Chondrocyte (in vitro differentiated cells): Measurements from ENCODE around the gene CFAP141. TPM values are rescaled to one million over a fixed set of nuclear protein-coding genes. Genes with fewer than 3 reads are reported as not detected.

Source experiments
- DNase-seq: peaks from one replicate; pipeline ENCODE4 v3.0.0; 2021; ENCODE audit warnings: mixed read lengths, low spot score
- H3K27ac Mint-ChIP-seq: one replicate; pipeline ENCODE4 v1.8.0; 2021; ENCODE audit warnings: mild to moderate bottlenecking, moderate library complexity, mixed read lengths; ENCODE audit not compliant: unreplicated experiment
- H3K27me3 Mint-ChIP-seq: 2 replicates; pipeline ENCODE4 v1.8.0; 2021; ENCODE audit warnings: low read depth, mixed read lengths
- H3K36me3 Mint-ChIP-seq: 2 replicates; pipeline ENCODE4 v1.8.0; 2021; ENCODE audit warnings: low read depth, mixed read lengths
- H3K4me1 Mint-ChIP-seq: 2 replicates; pipeline ENCODE4 v1.8.0; 2021; ENCODE audit warnings: low read depth, mild to moderate bottlenecking, mixed read lengths
- H3K4me3 Mint-ChIP-seq: one replicate; pipeline ENCODE4 v1.8.0; 2021; ENCODE audit warnings: mild to moderate bottlenecking, moderate library complexity, mixed read lengths; ENCODE audit not compliant: unreplicated experiment
- H3K9me3 Mint-ChIP-seq: 2 replicates; pipeline ENCODE4 v1.8.0; 2021; ENCODE audit warnings: low read depth, mixed read lengths
- long read RNA-seq: library from polyadenylated mRNA; stranded (forward); transcript quantifications from one replicate; pipeline ENCODE4 v2.0.0, GENCODE V29; 2021
- total RNA-seq: library from RNA; stranded (reverse); gene quantifications from 3 replicates; pipeline ENCODE4 v1.2.1, GENCODE V29; 2021
- TF ChIP-seq, protein P1 (sequence below): fragments of 200-600 bp; sonication (generic); IDR thresholded peaks from 2 replicates; pipeline ENCODE4 v1.5.0; 2021; ENCODE audit warnings: antibody characterized with exemption, mild to moderate bottlenecking, moderate library complexity

CFAP141 gene
- not detected in 3 replicates for total RNA-seq
- long read RNA-seq, result 0 reads

DNA sequence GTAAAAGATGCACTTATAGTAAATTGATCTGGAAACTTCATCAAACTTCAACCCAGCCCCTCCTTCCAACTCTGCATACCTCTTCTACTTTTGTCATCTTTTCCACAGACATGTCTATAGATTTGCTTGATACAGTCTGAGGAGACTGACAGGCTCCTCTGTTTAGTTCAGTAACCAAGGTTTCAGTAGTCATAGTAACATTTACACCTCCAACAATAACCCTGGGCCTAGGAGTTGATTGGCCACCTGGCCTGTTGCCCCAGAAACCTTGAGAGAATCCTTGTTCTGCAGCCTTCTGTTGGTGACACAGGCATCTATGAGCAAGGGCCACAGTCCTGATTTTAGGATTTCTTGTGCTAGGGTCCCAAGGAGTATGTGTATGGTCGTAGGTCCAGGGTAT, at the start of gene CFAP141:
CFAP141 (minus strand) TSS at position 138 of the 400 bp plus-strand sequence; CDS start at position 112, 26 bp downstream.
- Mint-ChIP-seq H3K27ac (peak within 1 kb of the TSS; percentile 5), H3K4me1 (no peaks in the 10 kb centered on the region), H3K27me3 (no peaks in the 10 kb centered on the region), H3K9me3 (no peaks in the 10 kb centered on the region), H3K36me3 (peaks cover 25% of the 10 kb centered on the region), H3K4me3 (no peak within 1 kb of the TSS)
- DNase-seq, result no peak
- TF ChIP-seq, protein P1, sequence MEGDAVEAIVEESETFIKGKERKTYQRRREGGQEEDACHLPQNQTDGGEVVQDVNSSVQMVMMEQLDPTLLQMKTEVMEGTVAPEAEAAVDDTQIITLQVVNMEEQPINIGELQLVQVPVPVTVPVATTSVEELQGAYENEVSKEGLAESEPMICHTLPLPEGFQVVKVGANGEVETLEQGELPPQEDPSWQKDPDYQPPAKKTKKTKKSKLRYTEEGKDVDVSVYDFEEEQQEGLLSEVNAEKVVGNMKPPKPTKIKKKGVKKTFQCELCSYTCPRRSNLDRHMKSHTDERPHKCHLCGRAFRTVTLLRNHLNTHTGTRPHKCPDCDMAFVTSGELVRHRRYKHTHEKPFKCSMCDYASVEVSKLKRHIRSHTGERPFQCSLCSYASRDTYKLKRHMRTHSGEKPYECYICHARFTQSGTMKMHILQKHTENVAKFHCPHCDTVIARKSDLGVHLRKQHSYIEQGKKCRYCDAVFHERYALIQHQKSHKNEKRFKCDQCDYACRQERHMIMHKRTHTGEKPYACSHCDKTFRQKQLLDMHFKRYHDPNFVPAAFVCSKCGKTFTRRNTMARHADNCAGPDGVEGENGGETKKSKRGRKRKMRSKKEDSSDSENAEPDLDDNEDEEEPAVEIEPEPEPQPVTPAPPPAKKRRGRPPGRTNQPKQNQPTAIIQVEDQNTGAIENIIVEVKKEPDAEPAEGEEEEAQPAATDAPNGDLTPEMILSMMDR, result no peak

DNA sequence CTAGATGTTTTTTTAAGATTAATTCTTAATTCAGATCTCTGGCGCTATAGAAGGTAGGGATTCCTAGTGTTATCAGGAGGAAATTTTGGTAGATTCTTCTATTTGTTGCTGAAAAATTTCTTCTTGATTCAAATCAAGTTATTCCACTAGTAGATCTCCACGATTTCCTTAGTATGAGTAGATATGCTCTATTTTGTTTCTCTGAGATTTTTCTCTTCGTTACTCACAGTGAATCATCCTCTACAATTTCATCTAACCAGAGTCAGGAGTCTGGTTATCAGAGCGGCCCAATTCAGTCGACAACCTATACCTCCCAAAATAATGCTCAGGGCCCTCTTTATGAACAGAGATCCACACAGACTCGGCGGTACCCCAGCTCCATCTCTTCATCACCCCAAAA, 47.5 kb upstream of the CFAP141 start:
- no peak for DNase-seq
- TF ChIP-seq, protein P1, result no peak
- Mint-ChIP-seq H3K27me3 (no peaks in the 10 kb centered on the region), H3K4me1 (no peaks in the 10 kb centered on the region), H3K9me3 (no peaks in the 10 kb centered on the region), H3K4me3 (no peak overlapping the region), H3K36me3 (peaks cover 54% of the 10 kb centered on the region), H3K27ac (no peak overlapping the region)

DNA sequence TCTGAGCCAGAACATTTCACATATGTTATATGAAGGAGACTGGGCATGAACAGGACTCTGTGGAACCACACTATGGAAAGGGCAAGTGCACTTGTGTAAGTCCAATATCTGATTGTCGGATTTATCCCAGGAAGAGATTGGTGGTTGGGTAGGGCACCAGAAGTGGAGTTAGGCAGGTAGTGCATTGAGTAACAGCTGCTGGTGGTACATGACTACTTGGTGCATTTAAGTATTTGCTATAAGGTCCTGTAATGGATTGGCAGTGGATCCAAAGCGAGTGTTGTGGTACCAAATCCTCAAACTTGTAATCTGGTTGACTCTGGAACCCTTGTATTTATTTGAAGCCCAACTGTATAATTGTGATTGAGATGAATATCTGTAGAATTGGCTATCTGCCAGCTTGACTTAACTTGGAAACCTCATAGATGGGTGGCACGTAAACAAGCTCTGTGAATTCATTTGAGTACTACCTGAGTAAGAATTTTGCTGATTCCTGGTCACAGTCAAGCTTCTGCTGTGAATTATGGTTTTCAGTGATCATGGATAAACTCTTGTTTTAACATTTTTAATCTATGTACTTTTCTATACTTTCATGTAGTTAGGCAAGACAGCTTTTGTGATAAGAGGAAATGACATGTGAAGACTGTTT, 35.7 kb upstream of the CFAP141 start:
- TF ChIP-seq, protein P1, result no peak
- no peak overlapping the region for H3K27ac Mint-ChIP-seq
- H3K27me3 Mint-ChIP-seq, result no peaks in the 10 kb centered on the region
- H3K4me1 Mint-ChIP-seq, result peaks cover 5% of the 10 kb centered on the region
- no peak overlapping the region for H3K4me3 Mint-ChIP-seq
- peaks cover 50% of the 10 kb centered on the region for H3K36me3 Mint-ChIP-seq
- no peak for DNase-seq
- H3K9me3 Mint-ChIP-seq, result no peaks in the 10 kb centered on the region

DNA sequence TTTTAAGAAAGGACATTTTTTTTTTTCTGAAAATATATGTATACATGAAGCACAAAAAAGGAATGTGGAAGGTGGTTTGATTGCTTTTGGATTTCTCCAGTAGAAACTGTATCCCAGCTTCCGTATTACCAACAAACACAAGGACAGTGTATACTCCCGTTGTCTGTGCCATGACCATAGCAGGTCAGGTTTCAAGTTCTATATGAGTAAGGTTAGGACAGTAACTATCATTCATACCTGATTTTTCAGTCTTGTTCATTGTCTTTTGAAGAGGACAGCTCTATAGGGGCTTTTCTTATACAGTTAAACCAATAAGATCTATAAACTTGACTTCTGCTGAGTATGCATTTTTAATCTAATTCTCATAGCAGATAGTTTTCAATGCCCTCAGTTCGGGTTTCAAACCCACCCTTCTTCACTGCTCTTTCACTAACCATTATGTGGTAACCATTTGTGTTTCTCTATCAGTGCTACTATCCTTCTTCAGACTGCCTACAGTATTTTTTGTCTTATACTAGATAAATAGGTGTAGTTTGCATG, 34.2 kb upstream of the CFAP141 start:
- DNase-seq, result no peak
- Mint-ChIP-seq H3K27me3 (no peaks in the 10 kb centered on the region), H3K4me3 (no peak overlapping the region), H3K27ac (no peak overlapping the region), H3K9me3 (no peaks in the 10 kb centered on the region), H3K4me1 (peaks cover 5% of the 10 kb centered on the region), H3K36me3 (peaks cover 47% of the 10 kb centered on the region)
- TF ChIP-seq, protein P1, result no peak

DNA sequence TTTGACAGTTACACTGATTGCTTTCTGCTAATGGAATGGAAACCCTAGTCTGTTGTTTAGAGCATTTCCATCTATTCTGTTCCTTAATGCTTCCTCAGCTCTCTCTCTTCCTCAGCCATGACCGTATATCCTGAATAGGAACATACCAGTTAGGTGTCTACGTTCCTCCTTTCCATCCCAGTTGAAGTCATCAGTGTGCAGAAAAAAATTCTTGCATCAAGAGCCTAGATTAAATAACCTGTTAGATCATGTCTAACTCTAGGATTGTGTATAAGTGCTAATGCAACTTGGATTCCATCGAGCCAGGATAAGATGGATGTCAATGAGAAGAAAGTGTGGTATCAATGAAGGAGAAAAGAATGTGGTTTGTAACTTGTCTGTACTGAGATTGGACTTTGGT, 33.4 kb upstream of the CFAP141 start:
- peak overlapping the region; percentile 43 for H3K27ac Mint-ChIP-seq

More for the DNA sequence above, 33.4 kb upstream of the CFAP141 start:
- H3K36me3 Mint-ChIP-seq, result peaks cover 53% of the 10 kb centered on the region
- H3K4me1 Mint-ChIP-seq, result peaks cover 5% of the 10 kb centered on the region
- H3K4me3 Mint-ChIP-seq, result no peak overlapping the region
- TF ChIP-seq, protein P1, result no peak
- no peaks in the 10 kb centered on the region for H3K9me3 Mint-ChIP-seq
- H3K27me3 Mint-ChIP-seq, result no peaks in the 10 kb centered on the region
- no peak for DNase-seq
